H1 (cell line): Measurements from ENCODE around the gene CHD2.

Source experiments
- CEBPB ChIP-seq: IDR thresholded peaks from 2 replicates; pipeline ENCODE4 v1.6.1; 2012; ENCODE audit warnings: low read depth, low read length
- EZH2 ChIP-seq: fragments of 200-600 bp; sonication (generic); IDR thresholded peaks from 2 replicates; pipeline ENCODE4 v1.7.1; 2012; ENCODE audit warnings: low read depth, mild to moderate bottlenecking, moderate library complexity, low read length, inconsistent platforms; ENCODE audit not compliant: severe bottlenecking
- JUN ChIP-seq: IDR thresholded peaks from 2 replicates; pipeline ENCODE4 v1.6.1; 2011; ENCODE audit warnings: low read depth, mild to moderate bottlenecking, improper control_type of control experiment, low read length
- MAFK ChIP-seq: IDR thresholded peaks from 2 replicates; pipeline ENCODE4 v1.6.1; 2012; ENCODE audit warnings: low read depth, mild to moderate bottlenecking, improper control_type of control experiment, low read length
- RNF2 ChIP-seq: fragments of 200-900, 300-1000 bp; sonication (generic); IDR thresholded peaks from 2 replicates; pipeline ENCODE4 v1.7.1; 2016; ENCODE audit warnings: borderline replicate concordance, low read depth, mild to moderate bottlenecking, antibody characterized with exemption, low read length; ENCODE audit not compliant: poor library complexity, severe bottlenecking; ENCODE audit errors: missing control alignments

GRCh38 chr15:93070132-93070531 is 170.0 kb downstream of the CHD2 start:
- no peak for TF ChIP-seq MAFK
- TF ChIP-seq EZH2: no peak
- TF ChIP-seq JUN: no peak
- TF ChIP-seq RNF2: no peak
- no peak for TF ChIP-seq CEBPB
